Progenitor cell of endocrine pancreas (in vitro differentiated cells): Measurements from ENCODE around the gene ZNF814. TPM values are rescaled to one million over a fixed set of nuclear protein-coding genes. Genes with fewer than 3 reads are reported as not detected.

Source experiments
- DNase-seq: peaks from one replicate; pipeline ENCODE4 v3.0.0; 2021; ENCODE audit warnings: low spot score; ENCODE audit not compliant: unreplicated experiment
- H3K27ac Mint-ChIP-seq: 2 replicates; pipeline ENCODE4 v1.8.0; 2021; ENCODE audit warnings: mild to moderate bottlenecking, moderate library complexity, mixed read lengths
- H3K27me3 Mint-ChIP-seq: 2 replicates; pipeline ENCODE4 v1.8.0; 2021; ENCODE audit warnings: mixed read lengths
- H3K36me3 Mint-ChIP-seq: 2 replicates; pipeline ENCODE4 v1.8.0; 2022; ENCODE audit warnings: mixed read lengths; ENCODE audit not compliant: insufficient read depth
- H3K4me1 Mint-ChIP-seq: 2 replicates; pipeline ENCODE4 v1.8.0; 2021; ENCODE audit warnings: low read depth, mixed read lengths
- H3K4me3 Mint-ChIP-seq: 2 replicates; pipeline ENCODE4 v1.8.0; 2021; ENCODE audit warnings: low read depth, mild to moderate bottlenecking, moderate library complexity, mixed read lengths
- H3K9me3 Mint-ChIP-seq: 2 replicates; pipeline ENCODE4 v1.8.0; 2021; ENCODE audit warnings: low read depth, mixed read lengths
- CTCF ChIP-seq: fragments of 200-600 bp; sonication (generic); IDR thresholded peaks from one replicate; pipeline ENCODE4 v1.5.0; 2021; ENCODE audit warnings: antibody characterized with exemption, mild to moderate bottlenecking; ENCODE audit not compliant: unreplicated experiment
- long read RNA-seq: library from polyadenylated mRNA; unstranded; transcript quantifications from one replicate; pipeline ENCODE4 v2.0.0, GENCODE V29; 2020
- total RNA-seq: library from RNA; stranded (reverse); gene quantifications from 2 replicates; pipeline ENCODE4 v1.2.1, GENCODE V29; 2021

The ZNF814 gene
- total RNA-seq = 53.6 and 54.9 TPM in 2 replicates
- long read RNA-seq, transcript ZNF814-201 (3 exons, 3,146 nt) = major isoform, 10 of 38 reads
- long read RNA-seq, partial matches to known transcripts = 0 of 38 reads
- long read RNA-seq, other reads (novel, unspliced or antisense) = 21 of 38 reads

- peak; percentile 83 for DNase-seq
- Mint-ChIP-seq H3K36me3 (peaks cover 46% of the 10 kb centered on the region), H3K4me1 (peaks cover 17% of the 10 kb centered on the region), H3K9me3 (peaks cover 18% of the 10 kb centered on the region), H3K27ac (peak within 1 kb of the TSS; percentile 94), H3K4me3 (peak within 1 kb of the TSS; percentile 93), H3K27me3 (no peaks in the 10 kb centered on the region)
- peak; percentile 58 for TF ChIP-seq CTCF
These were observed at the start of gene ZNF814 for GRCh38 chr19:57888560-57889231. TSS of gene ZNF814 (minus strand) at chr19:57889037. CDS start at chr19:57888802, 235 bp downstream.

- H3K27me3 Mint-ChIP-seq = no peaks in the 10 kb centered on the region
- peaks cover 48% of the 10 kb centered on the region for H3K9me3 Mint-ChIP-seq
- H3K36me3 Mint-ChIP-seq = peaks cover 72% of the 10 kb centered on the region
- no peak for DNase-seq
- no peak for TF ChIP-seq CTCF
- H3K4me1 Mint-ChIP-seq = peaks cover 6% of the 10 kb centered on the region
- H3K27ac Mint-ChIP-seq = peak overlapping the region; percentile 57
- peak overlapping the region; percentile 97 for H3K4me3 Mint-ChIP-seq
These were observed 46.9 kb upstream of the ZNF814 start for GRCh38 chr19:57935731-57936130.

- Mint-ChIP-seq H3K27ac (peak within 1 kb of the TSS; percentile 97), H3K9me3 (peaks cover 52% of the 10 kb centered on the region), H3K27me3 (no peaks in the 10 kb centered on the region), H3K4me1 (peaks cover 6% of the 10 kb centered on the region), H3K36me3 (peaks cover 76% of the 10 kb centered on the region), H3K4me3 (peak within 1 kb of the TSS; percentile 97)
- no peak for TF ChIP-seq CTCF
- peak; percentile 21 for DNase-seq
These were observed 46.2 kb upstream of the ZNF814 start, which contains the start of gene ZNF418 for GRCh38 chr19:57934820-57935665. TSS of gene ZNF418 (minus strand) at chr19:57935402. CDS start at chr19:57933822, 1,580 bp downstream.

GRCh38 chr19:57927587-57927986, 38.8 kb upstream of the ZNF814 start:
- H3K27me3 Mint-ChIP-seq = no peaks in the 10 kb centered on the region
- no peak overlapping the region for H3K4me3 Mint-ChIP-seq
- peaks cover 86% of the 10 kb centered on the region for H3K36me3 Mint-ChIP-seq
- peaks cover 54% of the 10 kb centered on the region for H3K9me3 Mint-ChIP-seq
- no peak for TF ChIP-seq CTCF
- H3K27ac Mint-ChIP-seq = no peak overlapping the region
- no peak for DNase-seq
- no peaks in the 10 kb centered on the region for H3K4me1 Mint-ChIP-seq
